GM21447 (cell line): Measurements from ENCODE around the gene NDUFA7.
"Not testable (repeated sequence)": the region's sequence is repeated elsewhere in the genome, so short reads cannot be mapped to it uniquely, and the experiment has no call there.

ENCODE experiments used
- ATAC-seq: cut with Tn5 transposase; IDR thresholded peaks from one replicate; pipeline ENCODE4 v1.9.1; 2021; ENCODE audit not compliant: unreplicated experiment

Gene NDUFA7

DNA sequence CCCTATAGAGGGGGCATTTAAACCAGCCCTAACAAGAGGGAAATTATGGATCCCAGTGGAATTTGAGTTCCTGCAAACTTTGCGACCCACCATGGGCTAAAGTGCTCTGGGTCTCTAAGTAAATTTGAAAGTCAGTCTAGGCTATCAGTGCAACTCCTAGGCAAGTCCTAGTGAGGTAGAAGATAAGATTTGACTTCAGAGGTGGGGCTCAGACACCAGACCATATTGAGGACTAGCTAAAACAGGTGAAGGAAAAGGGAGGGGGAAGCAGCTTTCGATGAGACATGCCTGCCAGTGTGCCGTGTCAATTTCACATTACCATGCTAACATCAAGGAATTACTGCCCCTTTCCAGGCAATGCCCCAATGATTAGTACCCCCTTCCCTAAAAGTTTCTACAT, 51.5 kb downstream of the NDUFA7 start:
- ATAC-seq: no peak

DNA sequence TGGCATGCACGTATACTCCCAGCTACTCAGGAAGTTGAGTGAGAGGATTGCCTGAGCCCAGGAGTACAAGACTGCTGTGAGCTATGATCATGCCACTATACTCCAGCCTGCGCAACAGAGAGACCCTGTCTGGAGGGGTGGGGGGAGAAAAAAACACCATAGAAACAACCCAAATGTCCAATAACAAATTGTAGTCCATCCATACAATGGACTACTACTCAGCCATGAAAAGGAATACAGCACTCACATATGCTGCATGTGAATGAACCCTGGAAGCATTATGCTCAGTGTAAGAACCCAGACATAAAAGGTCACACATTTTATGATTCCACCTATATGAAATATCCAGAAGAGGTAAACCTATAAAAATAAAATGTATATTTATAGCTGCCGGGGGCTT, 55.3 kb downstream of the NDUFA7 start:
- ATAC-seq: no peak

DNA sequence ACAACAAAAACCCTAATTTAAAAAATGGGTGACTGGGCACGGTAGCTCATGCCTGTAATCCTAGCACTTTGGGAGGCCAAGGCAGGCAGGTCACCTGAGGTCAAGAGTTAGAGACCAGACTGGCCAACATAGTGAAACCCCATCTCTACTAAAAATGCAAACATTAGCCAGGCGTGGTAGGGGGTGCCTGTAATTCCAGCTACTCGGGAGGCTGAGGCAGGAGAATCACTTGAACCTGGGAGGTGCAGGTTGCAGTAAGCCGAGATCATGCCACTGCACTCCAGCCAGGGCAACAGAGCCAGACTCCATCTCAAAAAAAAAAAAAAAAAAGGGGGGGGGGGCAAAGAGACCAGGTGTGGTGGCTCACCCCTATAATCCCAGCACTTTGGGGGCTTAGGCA, 56.9 kb downstream of the NDUFA7 start:
- ATAC-seq: not testable (repeated sequence)

DNA sequence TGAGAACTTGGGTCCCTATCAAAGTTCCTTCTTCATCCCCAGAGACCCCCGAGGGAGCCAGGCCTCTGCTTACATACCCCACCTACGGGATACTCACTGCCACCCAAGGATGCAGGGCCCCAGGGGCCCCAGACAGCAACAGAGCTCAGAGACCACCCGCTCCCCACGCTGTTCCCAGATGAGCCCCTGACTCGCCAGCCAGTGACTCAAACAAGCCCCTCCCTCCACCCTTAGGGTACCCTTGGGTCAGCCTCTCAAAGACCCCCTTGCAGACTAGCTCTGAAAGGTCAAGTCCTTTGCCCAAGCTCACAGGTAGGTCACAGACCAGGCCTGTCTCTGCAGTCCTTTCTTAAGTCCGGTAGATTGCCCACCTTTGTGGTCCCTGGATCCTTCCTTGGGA, 58.7 kb downstream of the NDUFA7 start:
- ATAC-seq: no peak

DNA sequence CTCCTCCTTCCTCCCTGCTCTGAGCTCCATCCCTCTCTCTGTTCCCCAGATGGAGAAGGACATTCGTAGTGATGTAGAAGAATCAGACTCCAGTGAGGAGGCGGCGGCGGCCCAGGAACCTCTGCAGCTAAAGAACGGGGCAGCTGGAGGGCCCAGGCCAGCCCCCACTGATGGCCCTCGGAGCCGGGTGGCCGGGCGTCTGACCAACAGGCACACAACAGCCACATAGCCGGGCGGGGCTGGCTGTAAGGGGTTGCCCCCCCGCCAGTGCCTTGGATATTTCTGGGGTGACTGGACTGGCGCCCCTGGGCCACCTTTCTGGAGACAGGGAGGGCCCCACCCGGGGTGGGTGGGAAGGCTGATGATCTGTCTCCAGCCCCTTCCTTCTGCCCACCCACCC, 59.3 kb downstream of the NDUFA7 start:
- ATAC-seq: no peak

DNA sequence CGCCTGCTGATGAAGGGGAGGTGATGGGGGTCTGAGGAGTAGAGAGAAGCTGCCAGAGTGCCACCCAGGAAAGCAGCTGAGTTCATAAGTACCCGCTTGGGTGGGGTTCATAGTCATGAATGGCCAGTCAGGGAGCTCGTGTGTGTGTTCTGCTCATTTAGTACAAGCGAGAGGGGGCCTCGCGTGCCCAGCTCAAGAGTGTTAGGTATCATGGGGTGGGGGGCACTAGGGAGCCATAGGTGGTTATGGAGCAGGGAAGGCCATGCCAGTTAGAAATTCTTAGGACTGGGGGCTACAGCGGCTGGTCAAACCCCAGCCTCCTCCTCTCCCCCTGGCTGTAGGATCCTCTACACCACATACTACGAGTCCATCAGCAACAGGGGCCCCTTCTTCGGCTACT, 59.8 kb downstream of the NDUFA7 start:
- no peak for ATAC-seq
